K562 (cell line): ENCODE data around the gene ATAD3C. TPM values are rescaled to one million over a fixed set of nuclear protein-coding genes. Genes with fewer than 3 reads are reported as not detected.

ENCODE experiments used
- ATAC-seq: fragments of 200-7000 bp; cut with Tn5 transposase; 3 replicates; pipeline ENCODE4 v1.9.1; 2020; ENCODE audit warnings: moderate library complexity
- BruUV-seq: library from RNA; stranded (reverse); fragments of 400-500 nt; replicated peaks from 2 replicates; lab custom pipeline; 2021; lab: Mats Ljungman, UMichigan
- CTCF ChIA-PET: fragments of 300-600 bp; formaldehyde crosslinking; extraction: SDS; loops from one replicate; lab custom pipeline; 2021; ENCODE audit warnings: low intra/inter-chr PET ratio; lab: Yijun Ruan, JAX
- POLR2A ChIA-PET: fragments of 300-600, 350-650 bp; sonication (Branson Sonifier 250); formaldehyde crosslinking; extraction: SDS; loops from one replicate; lab custom pipeline; 2021; ENCODE audit warnings: antibody characterized with exemption, inconsistent platforms; lab: Yijun Ruan, JAX
- DNase-seq, 4 experiments: peaks; one replicate each; pipeline versions ENCODE4 v3.0.0 to v3.0.0-alpha.2; 2011 to 2018; ENCODE audit warnings: low spot score in 3 of 4, mixed read lengths in 3 of 4; ENCODE audit errors: extremely low read depth in 1 of 4
- FAIRE-seq: peaks from 2 replicates; lab custom pipeline; 2011; peaks lifted over from hg19 to GRCh38; lab: Jason Lieb, UNC
- H2AFZ ChIP-seq: 2 replicates; pipeline ENCODE4 v1.6.0; 2011; ENCODE audit warnings: low read depth, low read length, control low read depth, inconsistent platforms
- H3K27ac ChIP-seq: fragments of 200-600 bp; 3 replicates; pipeline ENCODE4 v1.8.0; 2011; ENCODE audit warnings: low read depth, mild to moderate bottlenecking, control low read depth, inconsistent platforms, low read length, moderate library complexity, mixed read lengths; ENCODE audit errors: extremely low read depth
- H3K27me3 ChIP-seq, 2 experiments: fragments of 300-600 bp in 1 of 2; 2 replicates in 1 of 2; 3 replicates in 1 of 2; pipeline versions ENCODE4 v1.6.0 to v1.8.0; 2011; ENCODE audit warnings: inconsistent platforms in 2 of 2, low read length in 2 of 2, mild to moderate bottlenecking in 1 of 2, mixed read lengths in 1 of 2, moderate library complexity in 1 of 2; ENCODE audit not compliant: control insufficient read depth in 2 of 2, insufficient read depth in 2 of 2
- H3K36me3 ChIP-seq: fragments of 300-600 bp; 3 replicates; pipeline ENCODE4 v1.8.0; 2011; ENCODE audit warnings: mild to moderate bottlenecking, low read length, inconsistent platforms; ENCODE audit not compliant: control insufficient read depth, insufficient read depth
- H3K4me1 ChIP-seq, 2 experiments: fragments of 200-600 bp in 1 of 2; replicated peaks in 1 of 2; 2 replicates in 1 of 2; 3 replicates in 1 of 2; pipeline versions ENCODE4 v1.5.1 to v1.8.0; 2011; ENCODE audit warnings: inconsistent platforms in 2 of 2, low read length in 2 of 2, mild to moderate bottlenecking in 1 of 2, mixed read lengths in 1 of 2, moderate library complexity in 1 of 2; ENCODE audit not compliant: control insufficient read depth in 2 of 2, insufficient read depth in 2 of 2
- H3K4me2 ChIP-seq: 2 replicates; pipeline ENCODE4 v1.6.1; 2011; ENCODE audit warnings: low read length, control low read depth, inconsistent platforms, mixed read lengths; ENCODE audit not compliant: insufficient read depth
- H3K4me3 ChIP-seq: fragments of 200-600 bp; sonication (generic), shearing (Covaris generic); 2 replicates; pipeline ENCODE4 v1.5.1; 2016; ENCODE audit warnings: control low read depth, inconsistent platforms
- H3K79me2 ChIP-seq: fragments of 200-600 bp; 3 replicates; pipeline ENCODE4 v1.8.0; 2011; ENCODE audit warnings: low read length, inconsistent platforms; ENCODE audit not compliant: control insufficient read depth, insufficient read depth
- H3K9ac ChIP-seq, 2 experiments: 2 replicates each; pipeline versions ENCODE4 v1.6.0 to v1.6.1; 2011; ENCODE audit warnings: low read depth in 2 of 2, low read length in 2 of 2, control low read depth in 1 of 2, inconsistent platforms in 1 of 2, mild to moderate bottlenecking in 1 of 2, mixed read lengths in 1 of 2; ENCODE audit not compliant: insufficient read depth in 1 of 2
- H3K9me1 ChIP-seq: one replicate; pipeline ENCODE4 v1.6.0; 2011; ENCODE audit warnings: inconsistent platforms, mild to moderate bottlenecking, low read length, moderate library complexity; ENCODE audit not compliant: control insufficient read depth, insufficient read depth
- H3K9me3 ChIP-seq: replicated peaks from 2 replicates; pipeline ENCODE4 v1.5.1; 2011; ENCODE audit warnings: low read depth, low read length, inconsistent platforms; ENCODE audit not compliant: control insufficient read depth, insufficient read depth
- H4K20me1 ChIP-seq: replicated peaks from 2 replicates; pipeline ENCODE4 v1.6.1; 2011; ENCODE audit warnings: low read length, inconsistent platforms, mixed read lengths; ENCODE audit not compliant: control insufficient read depth, insufficient read depth
- CREM ChIP-seq: IDR thresholded peaks from 2 replicates; pipeline ENCODE4 v1.6.1; 2014; ENCODE audit warnings: antibody characterized with exemption, low read depth
- FOS ChIP-seq: IDR thresholded peaks from 3 replicates; pipeline ENCODE4 v1.6.1; 2011; ENCODE audit not compliant: insufficient read length; ENCODE audit errors: extremely low read depth
- GABPA ChIP-seq: fragments of 200-800 bp; sonication (Bioruptor generic); conservative IDR thresholded peaks from 2 replicates; pipeline ENCODE4 v1.6.1; 2016; ENCODE audit warnings: low read depth, missing genetic modification characterization, missing compliant biosample characterization
- HNRNPK ChIP-seq: fragments of 200-400 bp; formaldehyde crosslinking; IDR thresholded peaks from one replicate; pipeline ENCODE4 v1.6.1; 2018; ENCODE audit warnings: mild to moderate bottlenecking, low read depth, low read length; ENCODE audit not compliant: poor library complexity, severe bottlenecking
- ILK ChIP-seq: fragments of 450-650 bp; IDR thresholded peaks from 2 replicates; pipeline ENCODE4 v1.6.1; 2016; ENCODE audit warnings: missing genetic modification characterization, low read depth, mild to moderate bottlenecking, missing compliant biosample characterization, moderate library complexity, borderline replicate concordance
- POU5F1 ChIP-seq: fragments of 150-350 bp; IDR thresholded peaks from 2 replicates; pipeline ENCODE4 v1.6.1; 2014; ENCODE audit warnings: borderline replicate concordance, low read length, low read depth, mild to moderate bottlenecking; ENCODE audit not compliant: partially characterized antibody
- SIN3A ChIP-seq, 2 experiments: fragments of 150-350 bp in 1 of 2; IDR thresholded peaks; 2 replicates each; pipeline ENCODE4 v1.6.1; 2011 to 2016; ENCODE audit warnings: borderline replicate concordance in 2 of 2, low read depth in 2 of 2, low read length in 2 of 2, mild to moderate bottlenecking in 2 of 2, moderate library complexity in 2 of 2; ENCODE audit not compliant: control insufficient read depth in 1 of 2
- SMAD2 ChIP-seq: fragments of 150-350 bp; IDR thresholded peaks from 2 replicates; pipeline ENCODE4 v1.6.1; 2014; ENCODE audit warnings: low read depth, mild to moderate bottlenecking, low read length
- ZBTB43 ChIP-seq: sonication (generic); formaldehyde crosslinking; IDR thresholded peaks from 2 replicates; pipeline ENCODE4 v1.8.0; 2023; ENCODE audit warnings: mild to moderate bottlenecking, missing genetic modification reagents
- WGBS: fragments of 100-300 bp; shearing (Covaris generic); methylation state at CpG from one replicate; pipeline ENCODE4 v1.1.6; 2016; ENCODE audit warnings: low coverage, mixed read lengths; ENCODE audit not compliant: insufficient coverage; ENCODE audit errors: missing lambda C conversion rate; 5-methylcytosine and 5-hydroxymethylcytosine counted together
- in situ Hi-C: fragments of 300-500 bp; cut with MboI; formaldehyde crosslinking; loops from 4 replicates; pipeline ENCODE4 v1.15.0; 2018; ENCODE audit warnings: inconsistent platforms, mixed read lengths
- intact Hi-C: fragments of 100-400 bp; cut with micrococcal nuclease; formaldehyde crosslinking; loops from 2 replicates; pipeline ENCODE4 v1.14.2; 2022
- polyA plus RNA-seq, 8 experiments: library from polyadenylated mRNA; depleted of rRNA in 4 of 8; stranded (reverse) in 5 of 8; unstranded in 3 of 8; fragments of >200 nt; fragmentation: Nextera tagmentation in 2 of 8; fragmentation: Illumina TruSeq in 1 of 8; extraction: Ambion mirVana in 2 of 8; extraction: Trizol in 1 of 8; gene quantifications; 2 replicates each; pipeline versions ENCODE4 v1.2.1 to v1.2.3, GENCODE V29; 2011 to 2014; ENCODE audit warnings: inconsistent platforms in 1 of 8, missing spikeins in 1 of 8
- total RNA-seq, 7 experiments: library from RNA; depleted of rRNA in 6 of 7; stranded (reverse); fragments of >200 nt in 6 of 7; fragmentation: Illumina TruSeq in 2 of 7; extraction: Trizol in 2 of 7; gene quantifications; 2 replicates each; pipeline versions ENCODE4 v1.2.1 to v1.2.3, GENCODE V29; 2011 to 2021; ENCODE audit warnings: low replicate concordance in 1 of 7
- TF ChIP-seq, protein P1 (sequence below): fragments of 250-450 bp; sonication (Bioruptor Pico); IDR thresholded peaks from 2 replicates; pipeline ENCODE4 v1.5.0; 2020; ENCODE audit warnings: mild to moderate bottlenecking
- TF ChIP-seq, protein P2 (sequence below): sonication (generic); formaldehyde crosslinking; IDR thresholded peaks from 2 replicates; pipeline ENCODE4 v1.9.0; 2022; ENCODE audit warnings: mild to moderate bottlenecking, missing genetic modification reagents

The ATAD3C gene
- total and polyA plus RNA-seq, 9 of the 15 experiments (the other 6 are each of a cell fraction or from before 2014, with no cell fraction given): 0.03 to 0.18 TPM; not detected in 7

DNA sequence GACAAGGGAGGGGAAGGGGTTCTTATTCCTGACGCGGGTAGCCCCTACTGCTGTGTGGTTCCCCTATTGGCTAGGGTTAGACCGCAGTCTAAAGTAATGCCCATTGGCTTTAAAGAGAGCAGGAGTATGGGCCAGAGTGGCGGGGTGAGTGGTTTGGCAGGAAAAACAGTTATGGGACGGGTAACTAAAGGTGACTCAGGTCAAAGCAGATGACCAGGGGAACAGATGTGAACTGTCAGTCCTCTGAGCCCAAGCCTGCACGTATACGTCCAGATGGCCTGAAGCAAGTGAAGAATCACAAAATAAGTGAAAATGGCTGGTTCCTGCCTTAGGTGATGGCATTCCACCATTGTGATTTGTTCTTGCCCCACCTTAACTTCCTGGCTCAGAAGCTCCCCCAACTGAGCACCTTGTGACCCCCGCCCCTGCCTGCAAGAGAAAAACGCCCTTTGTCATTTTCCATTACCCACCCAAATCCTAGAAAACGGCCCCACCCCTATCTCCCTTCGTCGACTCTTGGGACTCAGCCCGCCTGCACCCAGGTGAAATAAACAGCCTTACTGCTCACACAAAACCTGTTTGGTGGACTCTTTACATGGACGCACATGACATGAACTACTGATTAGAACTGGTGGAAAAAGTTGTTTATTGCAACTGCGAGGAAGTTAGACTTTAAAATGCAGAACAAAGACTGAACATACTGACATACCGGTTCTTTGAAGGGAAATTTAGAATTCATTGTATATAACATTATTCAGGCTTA is 21.3 kb downstream of the ATAD3C start:
- peaks cover 17% of the 10 kb centered on the region; the same call in 2 of the 3 replicates for H3K36me3 ChIP-seq
- no peak for FAIRE-seq
- WGBS: 16% methylated on average over 16 of the region's 16 CpGs
- ATAC-seq: peak; percentile 6
- peak overlapping the region; percentile 91 for H3K27ac ChIP-seq
- H3K4me2 ChIP-seq: peak overlapping the region; percentile 96
- H4K20me1 ChIP-seq: no peaks in the 10 kb centered on the region; the same call in 1 of the 2 replicates
- peak overlapping the region; percentile 90 to 95 for H3K9ac ChIP-seq
- H3K9me1 ChIP-seq: no peaks in the 10 kb centered on the region
- in situ Hi-C loops (no loop called here), intact Hi-C loops (loop anchor here (1.0 kb wide), 1 partner anchor 64 kb away; the partner anchor contains the start of gene MRPL20)
- H3K79me2 ChIP-seq: peaks cover 51% of the 10 kb centered on the region
- CTCF ChIA-PET: no interaction called here
- no peaks in the 10 kb centered on the region for H3K27me3 ChIP-seq
- POLR2A ChIA-PET: no interaction called here
- H3K4me1 ChIP-seq: peaks cover 0 to 36% of the 10 kb centered on the region in 2 experiments; a peak in 3 of 5 replicates
- peaks cover 2% of the 10 kb centered on the region; the same call in 1 of the 2 replicates for H3K9me3 ChIP-seq
- BruUV-seq: TSS peak; percentile 95
- peak in 2 of 4 experiments; percentile 36 to 68 for DNase-seq
- peak overlapping the region; percentile 68 for H3K4me3 ChIP-seq
- H2AFZ ChIP-seq: peak overlapping the region; percentile 76
- TF ChIP-seq ILK (tag) (no peak), POU5F1 (no peak), FOS (no peak), ZBTB43 (CRISPR knock-in tag) (0 out of 2 replicates have a peak, but pooled peaks have one; percentile 38), CREM (no peak), SIN3A (IDR thresholded peaks at IDR 0.05; ENCODE audit: borderline replicate concordance in 2 of 2, control insufficient read depth in 1 of 2, low read depth in 2 of 2, low read length in 2 of 2) (peak in 1 of 2 experiments; percentile 29; a peak in 1 of 4 replicates), SMAD2 (no peak), GABPA (tag) (no peak), HNRNPK (no peak)
- TF ChIP-seq, protein P1, sequence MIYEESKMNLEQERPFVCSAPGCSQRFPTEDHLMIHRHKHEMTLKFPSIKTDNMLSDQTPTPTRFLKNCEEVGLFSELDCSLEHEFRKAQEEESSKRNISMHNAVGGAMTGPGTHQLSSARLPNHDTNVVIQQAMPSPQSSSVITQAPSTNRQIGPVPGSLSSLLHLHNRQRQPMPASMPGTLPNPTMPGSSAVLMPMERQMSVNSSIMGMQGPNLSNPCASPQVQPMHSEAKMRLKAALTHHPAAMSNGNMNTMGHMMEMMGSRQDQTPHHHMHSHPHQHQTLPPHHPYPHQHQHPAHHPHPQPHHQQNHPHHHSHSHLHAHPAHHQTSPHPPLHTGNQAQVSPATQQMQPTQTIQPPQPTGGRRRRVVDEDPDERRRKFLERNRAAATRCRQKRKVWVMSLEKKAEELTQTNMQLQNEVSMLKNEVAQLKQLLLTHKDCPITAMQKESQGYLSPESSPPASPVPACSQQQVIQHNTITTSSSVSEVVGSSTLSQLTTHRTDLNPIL: no peak
- TF ChIP-seq, protein P2, sequence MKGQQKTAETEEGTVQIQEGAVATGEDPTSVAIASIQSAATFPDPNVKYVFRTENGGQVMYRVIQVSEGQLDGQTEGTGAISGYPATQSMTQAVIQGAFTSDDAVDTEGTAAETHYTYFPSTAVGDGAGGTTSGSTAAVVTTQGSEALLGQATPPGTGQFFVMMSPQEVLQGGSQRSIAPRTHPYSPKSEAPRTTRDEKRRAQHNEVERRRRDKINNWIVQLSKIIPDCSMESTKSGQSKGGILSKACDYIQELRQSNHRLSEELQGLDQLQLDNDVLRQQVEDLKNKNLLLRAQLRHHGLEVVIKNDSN (CRISPR knock-in tag): no peak
